ENCODE data around the gene SMNDC1. TPM values are rescaled to one million over a fixed set of nuclear protein-coding genes. Genes with fewer than 3 reads are reported as not detected.
"Not testable (repeated sequence)": the region's sequence is repeated elsewhere in the genome, so short reads cannot be mapped to it uniquely, and the experiment has no call there.

SMNDC1 gene
- total RNA-seq, 2 donors from 2014 or later: 8.0 to 11.0 TPM

- H3K9me3 ChIP-seq: no peaks in the 10 kb centered on the region
- WGBS: 76% methylated on average over 5 of the region's 5 CpGs
- H3K27ac ChIP-seq: no peak overlapping the region
- DNase-seq (ENCODE audit: low spot score): no peak
- intact Hi-C loops (cut with DNase I): no loop called here
- TF ChIP-seq POLR2A (IDR thresholded peaks at IDR 0.05) (no peak), POLR2AphosphoS5 (IDR thresholded peaks at IDR 0.05) (no peak)
- TF ChIP-seq, protein P1, sequence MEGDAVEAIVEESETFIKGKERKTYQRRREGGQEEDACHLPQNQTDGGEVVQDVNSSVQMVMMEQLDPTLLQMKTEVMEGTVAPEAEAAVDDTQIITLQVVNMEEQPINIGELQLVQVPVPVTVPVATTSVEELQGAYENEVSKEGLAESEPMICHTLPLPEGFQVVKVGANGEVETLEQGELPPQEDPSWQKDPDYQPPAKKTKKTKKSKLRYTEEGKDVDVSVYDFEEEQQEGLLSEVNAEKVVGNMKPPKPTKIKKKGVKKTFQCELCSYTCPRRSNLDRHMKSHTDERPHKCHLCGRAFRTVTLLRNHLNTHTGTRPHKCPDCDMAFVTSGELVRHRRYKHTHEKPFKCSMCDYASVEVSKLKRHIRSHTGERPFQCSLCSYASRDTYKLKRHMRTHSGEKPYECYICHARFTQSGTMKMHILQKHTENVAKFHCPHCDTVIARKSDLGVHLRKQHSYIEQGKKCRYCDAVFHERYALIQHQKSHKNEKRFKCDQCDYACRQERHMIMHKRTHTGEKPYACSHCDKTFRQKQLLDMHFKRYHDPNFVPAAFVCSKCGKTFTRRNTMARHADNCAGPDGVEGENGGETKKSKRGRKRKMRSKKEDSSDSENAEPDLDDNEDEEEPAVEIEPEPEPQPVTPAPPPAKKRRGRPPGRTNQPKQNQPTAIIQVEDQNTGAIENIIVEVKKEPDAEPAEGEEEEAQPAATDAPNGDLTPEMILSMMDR (IDR thresholded peaks at IDR 0.05): no peak
- H3K27me3 ChIP-seq (replicated peaks; ENCODE audit: insufficient read depth): no peaks in the 10 kb centered on the region
- no peaks in the 10 kb centered on the region for H3K4me1 ChIP-seq (replicated peaks)
- H3K36me3 ChIP-seq: no peaks in the 10 kb centered on the region
- no peak overlapping the region for H3K4me3 ChIP-seq
Measured at GRCh38 chr10:110334061-110334656, 29.4 kb upstream of the SMNDC1 start.

GRCh38 chr10:110331226-110331795, 26.6 kb upstream of the SMNDC1 start:
- H3K4me3 ChIP-seq; H3K36me3 ChIP-seq; H3K27ac ChIP-seq; DNase-seq (ENCODE audit: low spot score); intact Hi-C loops (cut with DNase I); H3K9me3 ChIP-seq; H3K27me3 ChIP-seq (replicated peaks; ENCODE audit: insufficient read depth); H3K4me1 ChIP-seq (replicated peaks): not testable (repeated sequence)
- whole genome bisulfite sequencing: over 99% methylated on average over 22 of the region's 32 CpGs

DNA sequence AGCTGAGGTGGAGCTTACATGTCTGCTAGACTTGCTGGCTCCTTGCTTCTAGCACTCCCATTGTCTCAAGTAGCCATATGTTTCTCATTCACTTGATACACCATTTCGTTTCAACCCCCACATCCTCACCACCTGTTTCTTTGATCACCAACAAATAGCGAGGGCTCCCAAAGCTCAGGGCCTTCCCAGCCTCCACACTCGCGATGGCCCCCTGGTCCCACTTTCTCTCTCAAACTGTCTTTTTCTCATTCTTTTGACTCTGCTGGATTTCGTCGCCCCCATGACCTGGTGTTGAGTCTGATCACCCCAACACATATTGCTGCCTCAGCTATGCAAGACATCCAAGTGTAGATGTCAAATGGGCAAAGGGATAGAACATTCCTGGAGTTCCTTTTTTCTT, 26.0 kb upstream of the SMNDC1 start:
- WGBS: 93% methylated on average over 6 of the region's 6 CpGs
- Histone ChIP-seq H3K27ac (no peak overlapping the region), H3K4me1 (replicated peaks) (no peaks in the 10 kb centered on the region), H3K4me3 (no peak overlapping the region), H3K27me3 (replicated peaks; ENCODE audit: insufficient read depth) (no peaks in the 10 kb centered on the region), H3K36me3 (no peaks in the 10 kb centered on the region), H3K9me3 (no peaks in the 10 kb centered on the region)
- intact Hi-C loops (cut with DNase I): no loop called here
- TF ChIP-seq POLR2A (IDR thresholded peaks at IDR 0.05): no peak
- no peak for TF ChIP-seq POLR2AphosphoS5 (IDR thresholded peaks at IDR 0.05)
- TF ChIP-seq, protein P1 (IDR thresholded peaks at IDR 0.05): no peak
- no peak for DNase-seq (ENCODE audit: low spot score)

DNA sequence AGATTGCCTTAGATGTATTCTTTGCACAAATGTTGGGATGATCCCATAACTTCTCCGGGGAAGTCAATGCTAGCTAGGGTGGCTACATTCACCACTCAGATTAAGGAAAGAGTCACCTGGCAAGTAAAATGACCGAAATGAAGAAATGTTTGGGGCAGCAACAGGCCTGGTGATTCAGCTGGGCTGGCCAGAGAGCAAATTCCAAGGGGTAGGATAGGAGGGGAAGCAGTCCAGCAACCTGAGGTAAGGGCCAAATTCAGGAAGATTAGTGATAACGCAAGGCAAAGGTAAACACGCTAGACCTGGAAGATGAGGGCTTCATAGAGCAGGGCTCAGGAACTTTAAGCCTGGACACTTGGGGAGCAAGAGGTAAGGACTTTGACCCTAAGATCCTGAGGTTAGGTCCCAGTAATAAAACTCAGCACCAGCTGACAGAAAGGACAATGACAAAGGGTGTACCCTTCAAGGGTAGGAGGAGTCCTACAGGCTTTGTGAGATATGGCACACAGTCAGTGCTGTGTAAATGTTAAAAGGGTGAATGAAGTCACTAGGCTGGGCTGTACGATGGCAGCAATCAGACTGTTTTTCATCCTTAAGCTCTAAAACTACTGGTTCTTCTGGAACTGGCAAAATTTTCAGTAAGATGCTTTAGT, 22.7 kb upstream of the SMNDC1 start:
- intact Hi-C loops (cut with DNase I): no loop called here
- no peak overlapping the region for H3K27ac ChIP-seq
- no peak for DNase-seq (ENCODE audit: low spot score)
- TF ChIP-seq POLR2AphosphoS5 (IDR thresholded peaks at IDR 0.05): no peak
- no peak for TF ChIP-seq POLR2A (IDR thresholded peaks at IDR 0.05)
- TF ChIP-seq, protein P1 (IDR thresholded peaks at IDR 0.05): no peak
- no peaks in the 10 kb centered on the region for H3K36me3 ChIP-seq
- H3K4me1 ChIP-seq (replicated peaks): no peaks in the 10 kb centered on the region
- H3K27me3 ChIP-seq (replicated peaks; ENCODE audit: insufficient read depth): no peaks in the 10 kb centered on the region
- H3K9me3 ChIP-seq: no peaks in the 10 kb centered on the region
- H3K4me3 ChIP-seq: no peak overlapping the region
- WGBS: 86% methylated on average over 5 of the region's 5 CpGs

DNA sequence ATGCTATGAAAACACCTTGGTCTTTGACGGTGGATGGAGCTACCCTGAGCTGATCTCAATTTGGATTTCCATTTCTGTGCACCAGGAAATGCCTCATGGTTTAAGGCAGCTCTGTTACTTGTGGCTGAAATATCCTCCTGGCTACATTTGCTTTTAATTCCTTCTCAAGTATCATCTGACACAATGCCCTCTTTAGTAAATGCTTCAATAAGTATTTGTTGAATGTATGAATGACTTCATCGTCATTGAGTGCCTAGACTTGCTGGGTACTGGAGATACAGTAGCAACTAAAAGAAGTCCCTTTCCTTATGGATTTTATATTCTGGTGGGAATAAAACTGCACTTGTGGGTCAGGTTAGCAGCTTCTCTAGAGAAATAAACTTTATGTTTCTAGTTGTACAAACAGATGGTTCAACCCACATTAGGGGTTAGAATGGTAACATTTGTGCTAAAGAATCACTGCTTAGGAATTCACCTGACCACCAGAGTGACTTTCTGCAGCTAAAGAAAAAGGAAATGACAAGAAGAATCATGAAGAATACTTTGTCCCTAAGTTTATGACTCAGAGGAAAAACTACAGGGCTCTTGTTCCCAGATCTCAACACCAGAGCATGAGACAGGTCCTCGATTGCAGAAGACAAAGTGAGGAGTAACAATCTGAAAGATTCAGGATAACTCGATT, 21.8 kb upstream of the SMNDC1 start:
- intact Hi-C loops (cut with DNase I): no loop called here
- DNase-seq (ENCODE audit: low spot score): no peak
- TF ChIP-seq, protein P1 (IDR thresholded peaks at IDR 0.05): no peak
- TF ChIP-seq POLR2A (IDR thresholded peaks at IDR 0.05) (no peak), POLR2AphosphoS5 (IDR thresholded peaks at IDR 0.05) (no peak)
- Histone ChIP-seq H3K36me3 (no peaks in the 10 kb centered on the region), H3K4me3 (no peak overlapping the region), H3K4me1 (replicated peaks) (no peaks in the 10 kb centered on the region), H3K27me3 (replicated peaks; ENCODE audit: insufficient read depth) (no peaks in the 10 kb centered on the region), H3K9me3 (no peaks in the 10 kb centered on the region), H3K27ac (no peak overlapping the region)
- whole genome bisulfite sequencing: 74% methylated on average over 4 of the region's 4 CpGs
